Measurements from ENCODE around the gene TMEM30B. TPM values are rescaled to one million over a fixed set of nuclear protein-coding genes. Genes with fewer than 3 reads are reported as not detected.
A peak's percentile ranks its signal among the peaks of the same experiment; 100 is the strongest.

Gene TMEM30B
- total RNA-seq, 4 donors from 2014 or later, result 15.6 to 47.6 (median 39.9) TPM

DNA sequence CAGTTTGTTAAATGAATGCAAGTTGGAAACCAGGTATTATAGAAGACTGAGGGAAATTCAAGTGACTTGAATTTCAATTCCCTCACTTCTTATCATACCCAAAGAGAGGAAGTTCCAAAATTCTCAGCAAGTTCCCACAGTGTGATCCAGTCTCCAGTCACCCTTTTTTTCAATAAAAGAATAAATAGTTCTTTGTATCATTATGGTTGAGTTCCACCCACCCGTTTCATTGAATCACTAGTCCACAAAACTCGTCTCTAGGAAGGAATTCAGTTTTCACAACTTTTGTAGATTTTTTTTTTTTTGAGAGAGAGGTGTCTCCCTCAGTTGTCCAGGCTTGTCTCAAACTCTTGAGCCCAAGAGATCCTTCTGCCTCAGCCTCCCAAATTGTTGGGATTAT lies 1.6 kb upstream of the TMEM30B start:
- Histone ChIP-seq H3K9me3 (no peaks in the 10 kb centered on the region), H3K4me3 (no peak overlapping the region), H3K27ac (peak overlapping the region in 1 of 4 donors; percentile 28), H3K27me3 (peaks cover 0 to 17% of the 10 kb centered on the region in 2 donors), H3K36me3 (no peaks in the 10 kb centered on the region), H3K4me1 (peaks cover 0 to 38% (median 1%) of the 10 kb centered on the region in 4 donors)
- no peak for DNase-seq (ENCODE audit: low spot score in 2 of 2)
- 41 to 52% methylated on average over 2 of the region's 2 CpGs for WGBS, 2 donors
- TF ChIP-seq POLR2A (IDR thresholded peaks at IDR 0.05) (no peak), EP300 (IDR thresholded peaks at IDR 0.05) (no peak)
- TF ChIP-seq, protein P1, sequence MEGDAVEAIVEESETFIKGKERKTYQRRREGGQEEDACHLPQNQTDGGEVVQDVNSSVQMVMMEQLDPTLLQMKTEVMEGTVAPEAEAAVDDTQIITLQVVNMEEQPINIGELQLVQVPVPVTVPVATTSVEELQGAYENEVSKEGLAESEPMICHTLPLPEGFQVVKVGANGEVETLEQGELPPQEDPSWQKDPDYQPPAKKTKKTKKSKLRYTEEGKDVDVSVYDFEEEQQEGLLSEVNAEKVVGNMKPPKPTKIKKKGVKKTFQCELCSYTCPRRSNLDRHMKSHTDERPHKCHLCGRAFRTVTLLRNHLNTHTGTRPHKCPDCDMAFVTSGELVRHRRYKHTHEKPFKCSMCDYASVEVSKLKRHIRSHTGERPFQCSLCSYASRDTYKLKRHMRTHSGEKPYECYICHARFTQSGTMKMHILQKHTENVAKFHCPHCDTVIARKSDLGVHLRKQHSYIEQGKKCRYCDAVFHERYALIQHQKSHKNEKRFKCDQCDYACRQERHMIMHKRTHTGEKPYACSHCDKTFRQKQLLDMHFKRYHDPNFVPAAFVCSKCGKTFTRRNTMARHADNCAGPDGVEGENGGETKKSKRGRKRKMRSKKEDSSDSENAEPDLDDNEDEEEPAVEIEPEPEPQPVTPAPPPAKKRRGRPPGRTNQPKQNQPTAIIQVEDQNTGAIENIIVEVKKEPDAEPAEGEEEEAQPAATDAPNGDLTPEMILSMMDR (IDR thresholded peaks at IDR 0.05), result no peak

DNA sequence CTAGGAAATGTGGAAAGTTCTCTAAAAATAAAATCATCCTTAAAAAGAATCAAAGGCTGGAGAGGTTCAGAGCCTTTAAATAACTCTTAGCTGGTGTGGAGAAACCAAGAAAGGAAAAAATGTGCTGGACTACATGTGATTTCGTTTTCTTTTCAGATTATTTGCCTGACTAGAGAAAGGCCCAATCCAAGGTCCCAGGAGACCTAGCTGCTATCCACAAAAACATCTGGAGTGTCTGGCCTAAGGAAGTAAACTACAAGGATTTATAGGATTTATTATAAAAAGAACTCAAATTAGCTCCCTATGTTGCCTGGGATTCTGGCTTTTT lies 774 bp upstream of the TMEM30B start:
- peaks cover 0 to 38% (median 1%) of the 10 kb centered on the region in 4 donors for H3K4me1 ChIP-seq
- H3K27ac ChIP-seq, result peak overlapping the region; percentile 28 to 95 (median 81)
- no peaks in the 10 kb centered on the region for H3K36me3 ChIP-seq
- DNase-seq (ENCODE audit: low spot score in 2 of 2), result peak in 1 of 2 donors; percentile 61
- WGBS, 2 donors, result 51 to 76% methylated on average over 1 of the region's 1 CpG
- H3K9me3 ChIP-seq, result no peaks in the 10 kb centered on the region
- H3K27me3 ChIP-seq, result peaks cover 0 to 17% of the 10 kb centered on the region in 2 donors
- TF ChIP-seq, protein P1 (IDR thresholded peaks at IDR 0.05), result no peak
- TF ChIP-seq POLR2A (IDR thresholded peaks at IDR 0.05), result no peak
- peak in 1 of 2 donors; percentile 63 for TF ChIP-seq EP300 (IDR thresholded peaks at IDR 0.05)
- peak overlapping the region in 1 of 4 donors; percentile 70 for H3K4me3 ChIP-seq

DNA sequence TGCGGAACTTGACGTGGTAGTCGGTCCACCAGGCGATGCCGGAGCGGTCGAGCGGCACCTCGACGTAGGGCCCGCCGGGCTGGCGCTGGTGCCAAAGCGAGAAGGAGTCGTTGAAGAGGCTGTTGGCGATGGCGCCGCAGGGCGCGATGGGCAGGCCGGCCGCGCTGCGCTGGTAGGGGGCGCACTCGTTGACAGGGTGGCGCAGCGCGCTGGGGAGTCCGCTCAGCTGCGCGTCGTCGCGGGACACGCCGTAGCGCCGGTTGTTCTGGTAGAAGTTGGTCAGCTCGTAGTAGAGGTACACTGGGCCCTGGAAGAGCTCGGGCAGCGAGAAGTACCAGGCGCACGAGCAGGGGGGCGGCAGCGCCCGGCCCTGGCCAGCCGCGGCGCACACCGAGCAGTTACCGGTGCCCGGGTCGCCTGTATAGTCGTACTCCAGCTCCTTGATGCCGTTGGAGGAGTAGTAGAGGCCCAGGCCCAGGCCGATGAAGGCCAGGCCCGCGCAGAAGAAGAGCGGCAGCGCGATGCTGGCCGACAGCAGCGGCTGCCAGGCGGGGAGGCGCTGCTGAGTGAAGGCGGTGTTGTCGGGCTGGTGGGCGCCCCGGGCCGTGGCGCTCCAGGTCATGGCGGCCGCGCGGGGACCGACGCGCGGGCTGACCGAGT lies 482 bp downstream of the TMEM30B start:
- no peaks in the 10 kb centered on the region for H3K36me3 ChIP-seq
- WGBS, 2 donors, result 3 to 6% methylated on average over 47 to 49 of the region's 81 CpGs
- H3K4me3 ChIP-seq, result peak overlapping the region; percentile 41 to 70 (median 48)
- TF ChIP-seq EP300 (IDR thresholded peaks at IDR 0.05), result peak in 1 of 2 donors; percentile 54
- TF ChIP-seq, protein P1 (IDR thresholded peaks at IDR 0.05), result peak; percentile 30 to 58 (median 33)
- TF ChIP-seq POLR2A (IDR thresholded peaks at IDR 0.05), result peak in 1 of 2 donors; percentile 34
- peak overlapping the region; percentile 78 to 95 (median 84) for H3K27ac ChIP-seq
- H3K27me3 ChIP-seq, result peaks cover 0 to 22% of the 10 kb centered on the region in 2 donors
- H3K4me1 ChIP-seq, result peaks cover 0 to 29% (median 1%) of the 10 kb centered on the region in 4 donors
- DNase-seq (ENCODE audit: low spot score in 2 of 2), result peak; percentile 38 to 47
- no peaks in the 10 kb centered on the region for H3K9me3 ChIP-seq

DNA sequence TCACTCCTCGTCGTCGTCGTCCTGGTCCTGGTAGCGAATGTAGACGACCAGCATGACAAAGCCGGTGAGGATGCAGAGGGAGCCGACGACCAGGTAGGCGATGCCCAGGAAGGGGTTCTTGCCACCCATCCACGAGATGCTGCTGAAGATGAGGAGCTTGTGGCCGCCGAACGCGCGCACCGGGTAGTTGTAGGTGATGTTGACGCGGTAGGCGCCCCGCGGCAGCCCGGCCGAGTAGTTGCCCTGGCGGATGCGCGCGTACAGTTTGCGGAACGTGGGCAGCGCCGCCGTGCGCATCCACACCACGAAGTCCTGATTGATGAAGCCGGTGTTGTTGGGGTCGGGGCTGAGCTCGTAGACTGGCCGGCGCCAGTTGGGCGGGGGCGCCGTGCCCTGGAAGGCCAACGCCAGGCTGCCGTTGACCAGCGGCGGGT lies 1.0 kb downstream of the TMEM30B start:
- Histone ChIP-seq H3K4me1 (peaks cover 0 to 24% (median 1%) of the 10 kb centered on the region in 4 donors), H3K27me3 (peaks cover 0 to 27% of the 10 kb centered on the region in 2 donors), H3K36me3 (no peaks in the 10 kb centered on the region), H3K9me3 (no peaks in the 10 kb centered on the region), H3K4me3 (peak overlapping the region; percentile 41 to 70 (median 48)), H3K27ac (peak overlapping the region; percentile 78 to 95 (median 84))
- TF ChIP-seq POLR2A (IDR thresholded peaks at IDR 0.05) (no peak), EP300 (IDR thresholded peaks at IDR 0.05) (no peak)
- TF ChIP-seq, protein P1 (IDR thresholded peaks at IDR 0.05), result no peak
- DNase-seq (ENCODE audit: low spot score in 2 of 2), result no peak
- WGBS, 2 donors, result 20 to 39% methylated on average over 28 to 35 of the region's 47 CpGs

DNA sequence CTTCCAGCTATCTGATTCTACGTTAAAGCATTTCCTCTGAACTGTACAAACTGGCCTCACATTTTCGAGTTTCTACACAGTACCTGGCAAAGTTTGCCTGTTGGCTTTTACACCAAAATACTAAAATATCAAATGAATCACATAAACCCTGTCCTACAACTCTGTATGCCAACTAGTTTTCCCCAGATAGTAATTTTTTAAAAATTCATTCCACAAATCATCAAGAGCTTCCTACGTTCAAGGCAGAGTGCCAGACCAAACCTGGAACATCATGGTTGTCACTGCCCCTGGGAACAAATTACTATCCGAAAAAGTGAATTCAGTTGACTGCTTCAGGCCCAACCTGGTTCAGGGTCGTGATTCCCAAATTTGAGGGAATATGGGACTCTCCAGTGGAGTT lies 2.1 kb downstream of the TMEM30B start:
- no peaks in the 10 kb centered on the region for H3K36me3 ChIP-seq
- peak in 1 of 2 donors; percentile 48 for DNase-seq (ENCODE audit: low spot score in 2 of 2)
- no peaks in the 10 kb centered on the region for H3K9me3 ChIP-seq
- TF ChIP-seq EP300 (IDR thresholded peaks at IDR 0.05) (peak in 1 of 2 donors; percentile 55), POLR2A (IDR thresholded peaks at IDR 0.05) (no peak)
- H3K4me1 ChIP-seq, result peaks cover 0 to 24% (median 1%) of the 10 kb centered on the region in 4 donors
- H3K4me3 ChIP-seq, result peak overlapping the region in 1 of 4 donors; percentile 70
- WGBS, 2 donors, result 61 to 62% methylated on average over 5 of the region's 5 CpGs
- peaks cover 0 to 27% of the 10 kb centered on the region in 2 donors for H3K27me3 ChIP-seq
- H3K27ac ChIP-seq, result peak overlapping the region in 3 of 4 donors; percentile 31 to 95 (median 84)
